Measurements from ENCODE around the gene GABRB2. TPM values are rescaled to one million over a fixed set of nuclear protein-coding genes. Genes with fewer than 3 reads are reported as not detected.

The GABRB2 gene
- total RNA-seq, 1 donor from 2014 or later, result 2.5 TPM

GRCh38 chr5:161391724-161392123, 154.8 kb downstream of the GABRB2 start:
- no peak for TF ChIP-seq CTCF (conservative IDR thresholded peaks at IDR 0.05)
- Mint-ChIP-seq H3K27me3 (no peaks in the 10 kb centered on the region), H3K4me1 (ENCODE audit: unreplicated experiment) (no peaks in the 10 kb centered on the region)

GRCh38 chr5:161391016-161391415, 155.5 kb downstream of the GABRB2 start:
- H3K4me3 Mint-ChIP-seq, result no peak overlapping the region
- H3K4me1 Mint-ChIP-seq (ENCODE audit: unreplicated experiment), result no peaks in the 10 kb centered on the region
- no peak overlapping the region for H3K27ac Mint-ChIP-seq
- H3K36me3 Mint-ChIP-seq, result no peaks in the 10 kb centered on the region
- TF ChIP-seq CTCF (conservative IDR thresholded peaks at IDR 0.05), result no peak
- no peaks in the 10 kb centered on the region for H3K27me3 Mint-ChIP-seq
- H3K9me3 Mint-ChIP-seq, result no peaks in the 10 kb centered on the region
- no peak for DNase-seq (ENCODE audit: extremely low spot score, unreplicated experiment)

More at GRCh38 chr5:161391724-161392123, 154.8 kb downstream of the GABRB2 start:
- H3K4me3 Mint-ChIP-seq, result no peak overlapping the region
- H3K36me3 Mint-ChIP-seq, result no peaks in the 10 kb centered on the region
- H3K9me3 Mint-ChIP-seq, result no peaks in the 10 kb centered on the region
- no peak for DNase-seq (ENCODE audit: extremely low spot score, unreplicated experiment)
- no peak overlapping the region for H3K27ac Mint-ChIP-seq

GRCh38 chr5:161387121-161387520, 159.4 kb downstream of the GABRB2 start:
- no peaks in the 10 kb centered on the region for H3K27me3 Mint-ChIP-seq
- DNase-seq (ENCODE audit: extremely low spot score, unreplicated experiment), result no peak
- no peaks in the 10 kb centered on the region for H3K36me3 Mint-ChIP-seq
- H3K9me3 Mint-ChIP-seq, result no peaks in the 10 kb centered on the region
- no peak overlapping the region for H3K4me3 Mint-ChIP-seq
- no peaks in the 10 kb centered on the region for H3K4me1 Mint-ChIP-seq (ENCODE audit: unreplicated experiment)
- no peak overlapping the region for H3K27ac Mint-ChIP-seq
- no peak for TF ChIP-seq CTCF (conservative IDR thresholded peaks at IDR 0.05)

- H3K36me3 Mint-ChIP-seq, result no peaks in the 10 kb centered on the region
These were observed 161.5 kb downstream of the GABRB2 start for GRCh38 chr5:161385027-161385426.

GRCh38 chr5:161382685-161383084, 163.8 kb downstream of the GABRB2 start:
- no peaks in the 10 kb centered on the region for H3K36me3 Mint-ChIP-seq
- no peak for TF ChIP-seq CTCF (conservative IDR thresholded peaks at IDR 0.05)
- no peak for DNase-seq (ENCODE audit: extremely low spot score, unreplicated experiment)
- H3K4me3 Mint-ChIP-seq, result no peak overlapping the region
- H3K27ac Mint-ChIP-seq, result no peak overlapping the region
- no peaks in the 10 kb centered on the region for H3K4me1 Mint-ChIP-seq (ENCODE audit: unreplicated experiment)
- H3K27me3 Mint-ChIP-seq, result no peaks in the 10 kb centered on the region
- no peaks in the 10 kb centered on the region for H3K9me3 Mint-ChIP-seq

More at GRCh38 chr5:161385027-161385426, 161.5 kb downstream of the GABRB2 start:
- Mint-ChIP-seq H3K4me1 (ENCODE audit: unreplicated experiment) (no peaks in the 10 kb centered on the region), H3K4me3 (no peak overlapping the region), H3K27me3 (no peaks in the 10 kb centered on the region), H3K27ac (no peak overlapping the region), H3K9me3 (no peaks in the 10 kb centered on the region)
- no peak for TF ChIP-seq CTCF (conservative IDR thresholded peaks at IDR 0.05)
- DNase-seq (ENCODE audit: extremely low spot score, unreplicated experiment), result no peak

GRCh38 chr5:161380486-161380885, 166.0 kb downstream of the GABRB2 start:
- H3K27ac Mint-ChIP-seq, result no peak overlapping the region
- no peaks in the 10 kb centered on the region for H3K36me3 Mint-ChIP-seq
- no peak for DNase-seq (ENCODE audit: extremely low spot score, unreplicated experiment)
- H3K9me3 Mint-ChIP-seq, result no peaks in the 10 kb centered on the region
- H3K27me3 Mint-ChIP-seq, result no peaks in the 10 kb centered on the region
- H3K4me1 Mint-ChIP-seq (ENCODE audit: unreplicated experiment), result no peaks in the 10 kb centered on the region
- TF ChIP-seq CTCF (conservative IDR thresholded peaks at IDR 0.05), result no peak
- H3K4me3 Mint-ChIP-seq, result no peak overlapping the region

All from type B pancreatic cell (in vitro differentiated cells).